Cardiac muscle cell (in vitro differentiated cells and primary cell): Measurements from ENCODE around the gene PAWR. TPM values are rescaled to one million over a fixed set of nuclear protein-coding genes. Genes with fewer than 3 reads are reported as not detected.
"Not testable (repeated sequence)": the region's sequence is repeated elsewhere in the genome, so short reads cannot be mapped to it uniquely, and the experiment has no call there.

Experiments used
- DNase-seq, 2 donors: peaks; one replicate each; pipeline versions ENCODE4 v3.0.0 to v3.0.0-alpha.2; 2010 to 2017; ENCODE audit warnings: low read depth in 1 of 2, low spot score in 1 of 2
- H3K27ac ChIP-seq: fragments of 200-600 bp; sonication (generic); 2 replicates; pipeline ENCODE4 v1.5.1; 2016
- H3K27me3 ChIP-seq: fragments of 200-600 bp; sonication (generic); 2 replicates; pipeline ENCODE4 v1.6.0; 2016; ENCODE audit warnings: control low read depth
- H3K36me3 ChIP-seq: fragments of 200-600 bp; sonication (generic); 2 replicates; pipeline ENCODE4 v1.5.1; 2016; ENCODE audit warnings: control low read depth
- H3K4me1 ChIP-seq: fragments of 200-600 bp; sonication (generic); 2 replicates; pipeline ENCODE4 v1.8.1; 2017; ENCODE audit warnings: low read depth, mild to moderate bottlenecking, mixed run types
- H3K4me3 ChIP-seq: fragments of 200-600 bp; sonication (generic); 2 replicates; pipeline ENCODE4 v1.5.1; 2016; ENCODE audit warnings: mild to moderate bottlenecking
- H3K9me3 ChIP-seq: fragments of 200-600 bp; sonication (generic); 2 replicates; pipeline ENCODE4 v1.5.1; 2017; ENCODE audit warnings: low read depth, mild to moderate bottlenecking, control low read depth
- CTCF ChIP-seq: IDR thresholded peaks from 2 replicates; pipeline ENCODE4 v1.5.1; 2012; ENCODE audit warnings: low read depth, mild to moderate bottlenecking, low read length
- polyA plus RNA-seq: library from polyadenylated mRNA; unstranded; fragments of >200 nt; fragmentation: Nextera tagmentation; extraction: Ambion mirVana; gene quantifications from 2 replicates; pipeline ENCODE4 v1.2.1, GENCODE V29; 2016
- total RNA-seq: library from RNA; depleted of rRNA; stranded (reverse); fragments of >200 nt; gene quantifications from 2 replicates; pipeline ENCODE4 v1.2.3, GENCODE V29; 2016

PAWR gene
- total and polyA plus RNA-seq, 2 experiments from 2014 or later, result 58.1 to 94.0 TPM

GRCh38 chr12:79569679-79570078 lies 121.1 kb downstream of the PAWR start:
- no peaks in the 10 kb centered on the region for H3K9me3 ChIP-seq
- TF ChIP-seq CTCF, result no peak
- no peak for DNase-seq
- no peaks in the 10 kb centered on the region for H3K4me1 ChIP-seq
- no peaks in the 10 kb centered on the region for H3K27me3 ChIP-seq
- H3K4me3 ChIP-seq, result no peak overlapping the region
- peaks cover 6% of the 10 kb centered on the region for H3K36me3 ChIP-seq
- H3K27ac ChIP-seq, result no peak overlapping the region

GRCh38 chr12:79567175-79567563 lies 123.6 kb downstream of the PAWR start:
- Histone ChIP-seq H3K9me3 (no peaks in the 10 kb centered on the region), H3K4me3 (no peak overlapping the region), H3K36me3 (peaks cover 5% of the 10 kb centered on the region)

GRCh38 chr12:79566452-79567174 lies 124.2 kb downstream of the PAWR start:
- H3K4me1 ChIP-seq, result no peaks in the 10 kb centered on the region
- DNase-seq, result peak in 1 of 2 donors; percentile 5
- no peaks in the 10 kb centered on the region for H3K27me3 ChIP-seq
- no peak for TF ChIP-seq CTCF
- no peak overlapping the region for H3K4me3 ChIP-seq
- H3K27ac ChIP-seq, result no peak overlapping the region
- peaks cover 6% of the 10 kb centered on the region for H3K36me3 ChIP-seq
- no peaks in the 10 kb centered on the region for H3K9me3 ChIP-seq

More at GRCh38 chr12:79567175-79567563, 123.6 kb downstream of the PAWR start:
- Histone ChIP-seq H3K27ac (no peak overlapping the region), H3K4me1 (no peaks in the 10 kb centered on the region), H3K27me3 (no peaks in the 10 kb centered on the region)
- TF ChIP-seq CTCF, result no peak
- no peak for DNase-seq

GRCh38 chr12:79564727-79565350 lies 125.9 kb downstream of the PAWR start:
- not testable (repeated sequence) for H3K9me3 ChIP-seq, H3K27ac ChIP-seq, H3K4me1 ChIP-seq, H3K36me3 ChIP-seq, H3K4me3 ChIP-seq, DNase-seq, H3K27me3 ChIP-seq

- Histone ChIP-seq H3K27ac (no peak overlapping the region), H3K36me3 (peaks cover 6% of the 10 kb centered on the region), H3K4me1 (no peaks in the 10 kb centered on the region)
These were observed 127.6 kb downstream of the PAWR start for GRCh38 chr12:79563021-79563740.

More at GRCh38 chr12:79563021-79563740, 127.6 kb downstream of the PAWR start:
- DNase-seq, result no peak
- Histone ChIP-seq H3K27me3 (no peaks in the 10 kb centered on the region), H3K4me3 (no peak overlapping the region), H3K9me3 (no peaks in the 10 kb centered on the region)
- TF ChIP-seq CTCF, result no peak
